Testis (tissue), 2 donors: Measurements from ENCODE around the gene PEX14.

Experiments used
- POLR2A ChIP-seq: fragments of 450-650 bp; IDR thresholded peaks from one replicate; pipeline ENCODE4 v1.6.1; 2017; ENCODE audit warnings: antibody characterized with exemption, mild to moderate bottlenecking, moderate library complexity
- TF ChIP-seq, protein P1 (sequence below), 3 experiments: fragments of 450-650 bp in 2 of 3; fragments of 200-600 bp in 1 of 3; sonication (generic) in 1 of 3; IDR thresholded peaks; one replicate each; pipeline ENCODE4 v1.5.1; 2016 to 2019; ENCODE audit warnings: antibody characterized with exemption in 3 of 3, mild to moderate bottlenecking in 2 of 3, moderate library complexity in 1 of 3

DNA sequence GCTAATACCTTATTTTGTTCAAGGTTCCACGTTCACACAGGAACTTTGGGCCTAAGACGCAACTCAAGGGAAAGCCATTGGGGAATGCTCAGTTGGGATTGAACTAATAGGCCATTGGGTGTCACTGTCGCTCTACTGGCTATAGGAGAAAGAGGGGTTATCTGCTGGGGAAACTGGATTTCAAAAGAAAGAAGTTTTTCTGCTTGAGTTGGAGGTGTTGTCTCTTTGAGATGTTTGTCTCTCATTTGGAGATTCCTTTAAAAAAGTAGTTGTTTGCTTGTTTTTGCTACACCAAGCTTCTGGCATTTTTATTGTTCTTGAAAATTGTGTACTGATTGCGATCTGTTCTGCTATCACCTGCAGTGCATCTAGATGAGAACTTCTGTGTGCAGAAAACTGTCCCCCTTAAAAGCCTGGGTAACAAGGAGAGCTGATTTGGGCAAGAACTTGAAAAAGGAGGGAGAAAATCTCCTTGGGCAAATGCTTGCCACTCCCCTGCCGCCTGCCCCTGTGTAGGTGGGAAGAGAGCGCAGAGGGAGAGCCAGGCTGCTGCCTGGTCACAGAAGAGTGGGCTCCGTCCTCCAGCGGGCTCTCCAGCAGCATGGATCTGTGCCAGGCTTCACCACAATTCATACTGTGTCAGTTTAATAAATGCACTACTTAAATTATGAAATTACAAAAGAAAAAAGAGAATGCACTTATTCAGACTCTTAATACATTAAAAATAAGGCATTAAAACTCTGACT is 39.9 kb downstream of the PEX14 start:
- no peak for TF ChIP-seq POLR2A
- TF ChIP-seq, protein P1, sequence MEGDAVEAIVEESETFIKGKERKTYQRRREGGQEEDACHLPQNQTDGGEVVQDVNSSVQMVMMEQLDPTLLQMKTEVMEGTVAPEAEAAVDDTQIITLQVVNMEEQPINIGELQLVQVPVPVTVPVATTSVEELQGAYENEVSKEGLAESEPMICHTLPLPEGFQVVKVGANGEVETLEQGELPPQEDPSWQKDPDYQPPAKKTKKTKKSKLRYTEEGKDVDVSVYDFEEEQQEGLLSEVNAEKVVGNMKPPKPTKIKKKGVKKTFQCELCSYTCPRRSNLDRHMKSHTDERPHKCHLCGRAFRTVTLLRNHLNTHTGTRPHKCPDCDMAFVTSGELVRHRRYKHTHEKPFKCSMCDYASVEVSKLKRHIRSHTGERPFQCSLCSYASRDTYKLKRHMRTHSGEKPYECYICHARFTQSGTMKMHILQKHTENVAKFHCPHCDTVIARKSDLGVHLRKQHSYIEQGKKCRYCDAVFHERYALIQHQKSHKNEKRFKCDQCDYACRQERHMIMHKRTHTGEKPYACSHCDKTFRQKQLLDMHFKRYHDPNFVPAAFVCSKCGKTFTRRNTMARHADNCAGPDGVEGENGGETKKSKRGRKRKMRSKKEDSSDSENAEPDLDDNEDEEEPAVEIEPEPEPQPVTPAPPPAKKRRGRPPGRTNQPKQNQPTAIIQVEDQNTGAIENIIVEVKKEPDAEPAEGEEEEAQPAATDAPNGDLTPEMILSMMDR (IDR thresholded peaks at IDR 0.05): peak in 1 of 3 experiments; percentile 22
